Retinal pigment epithelial cell (primary cell): Measurements from ENCODE around the gene NOVA2.

Experiments
- DNase-seq: peaks from one replicate; pipeline ENCODE4 v3.0.0-alpha.2; 2010; ENCODE audit warnings: low read depth
- H3K4me3 ChIP-seq: 2 replicates; pipeline ENCODE4 v1.5.1; 2011; ENCODE audit warnings: mild to moderate bottlenecking, low read length, control low read depth, moderate library complexity
- CTCF ChIP-seq: conservative IDR thresholded peaks from 2 replicates; pipeline ENCODE4 v1.5.1; 2011; ENCODE audit warnings: low read depth, low read length, control low read depth, inconsistent platforms

NOVA2 gene

GRCh38 chr19:45885556-45886426 lies 87.9 kb downstream of the NOVA2 start, which contains the start of gene IRF2BP1:
TSS of gene IRF2BP1 (minus strand) at chr19:45886141. CDS start at chr19:45885774, 367 bp downstream.
- no peak for TF ChIP-seq CTCF

GRCh38 chr19:45884682-45885555 lies 88.7 kb downstream of the NOVA2 start:
- no peak for DNase-seq
- TF ChIP-seq CTCF: no peak
- peak overlapping the region; percentile 69 for H3K4me3 ChIP-seq

More at GRCh38 chr19:45885556-45886426, 87.9 kb downstream of the NOVA2 start, which contains the start of gene IRF2BP1:
- H3K4me3 ChIP-seq: peak within 1 kb of the TSS; percentile 69
- peak; percentile 71 for DNase-seq

GRCh38 chr19:45883881-45884681 lies 89.6 kb downstream of the NOVA2 start:
- no peak overlapping the region for H3K4me3 ChIP-seq
- TF ChIP-seq CTCF: no peak
- no peak for DNase-seq
